ENCODE data around the gene COL25A1.

GRCh38 chr4:109125084-109125483 lies 177.4 kb downstream of the COL25A1 start:
- TF ChIP-seq SUZ12 (IDR thresholded peaks at IDR 0.05; ENCODE audit: extremely low read depth, insufficient read depth, insufficient read length) (no peak), YY1 (IDR thresholded peaks at IDR 0.05; ENCODE audit: insufficient read depth, insufficient read length) (no peak)

Measured in NT2/D1 (cell line).